ENCODE data around the gene OSBPL6. TPM values are rescaled to one million over a fixed set of nuclear protein-coding genes. Genes with fewer than 3 reads are reported as not detected.

The OSBPL6 gene
- total RNA-seq, 1 donor from 2014 or later: 6.4 TPM

- H3K36me3 ChIP-seq: peaks cover 17% of the 10 kb centered on the region
- intact Hi-C loops (cut with micrococcal nuclease): no loop called here
- H3K9me3 ChIP-seq (replicated peaks): no peaks in the 10 kb centered on the region
- H3K4me3 ChIP-seq: no peak overlapping the region
- TF ChIP-seq, protein P1, sequence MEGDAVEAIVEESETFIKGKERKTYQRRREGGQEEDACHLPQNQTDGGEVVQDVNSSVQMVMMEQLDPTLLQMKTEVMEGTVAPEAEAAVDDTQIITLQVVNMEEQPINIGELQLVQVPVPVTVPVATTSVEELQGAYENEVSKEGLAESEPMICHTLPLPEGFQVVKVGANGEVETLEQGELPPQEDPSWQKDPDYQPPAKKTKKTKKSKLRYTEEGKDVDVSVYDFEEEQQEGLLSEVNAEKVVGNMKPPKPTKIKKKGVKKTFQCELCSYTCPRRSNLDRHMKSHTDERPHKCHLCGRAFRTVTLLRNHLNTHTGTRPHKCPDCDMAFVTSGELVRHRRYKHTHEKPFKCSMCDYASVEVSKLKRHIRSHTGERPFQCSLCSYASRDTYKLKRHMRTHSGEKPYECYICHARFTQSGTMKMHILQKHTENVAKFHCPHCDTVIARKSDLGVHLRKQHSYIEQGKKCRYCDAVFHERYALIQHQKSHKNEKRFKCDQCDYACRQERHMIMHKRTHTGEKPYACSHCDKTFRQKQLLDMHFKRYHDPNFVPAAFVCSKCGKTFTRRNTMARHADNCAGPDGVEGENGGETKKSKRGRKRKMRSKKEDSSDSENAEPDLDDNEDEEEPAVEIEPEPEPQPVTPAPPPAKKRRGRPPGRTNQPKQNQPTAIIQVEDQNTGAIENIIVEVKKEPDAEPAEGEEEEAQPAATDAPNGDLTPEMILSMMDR (IDR thresholded peaks at IDR 0.05; ENCODE audit: borderline replicate concordance): no peak
- no peaks in the 10 kb centered on the region for H3K4me1 ChIP-seq
- H3K27ac ChIP-seq (replicated peaks): no peak overlapping the region
- no peak for DNase-seq
- H3K27me3 ChIP-seq (ENCODE audit: low read depth): no peaks in the 10 kb centered on the region
Measured at GRCh38 chr2:178379162-178380004, 185.1 kb downstream of the OSBPL6 start.

GRCh38 chr2:178380763-178381162 lies 186.5 kb downstream of the OSBPL6 start:
- TF ChIP-seq, protein P1 (IDR thresholded peaks at IDR 0.05; ENCODE audit: borderline replicate concordance): no peak
- Histone ChIP-seq H3K27me3 (ENCODE audit: low read depth) (no peaks in the 10 kb centered on the region), H3K27ac (replicated peaks) (no peak overlapping the region), H3K9me3 (replicated peaks) (no peaks in the 10 kb centered on the region), H3K36me3 (peaks cover 15% of the 10 kb centered on the region), H3K4me1 (no peaks in the 10 kb centered on the region), H3K4me3 (no peak overlapping the region)
- intact Hi-C loops (cut with micrococcal nuclease): no loop called here
- no peak for DNase-seq

DNA sequence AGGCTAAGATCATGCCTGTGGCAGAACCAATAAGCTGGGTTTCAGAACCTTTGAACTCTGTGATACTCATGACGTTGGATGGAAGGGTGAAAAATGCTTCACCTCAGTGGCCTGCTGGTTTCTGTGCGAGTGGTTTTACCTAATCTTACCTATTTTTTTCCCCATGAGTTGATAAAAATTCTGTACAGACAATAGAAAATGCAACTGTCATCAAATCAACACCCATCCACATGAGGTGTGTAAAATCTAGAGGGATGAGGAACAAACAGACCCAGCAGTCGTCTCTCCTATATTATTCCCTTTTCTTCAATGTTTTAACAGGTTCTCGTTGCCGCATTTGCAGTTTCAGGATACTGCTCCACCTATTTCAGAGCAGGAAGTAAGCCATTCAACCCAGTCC lies 189.4 kb downstream of the OSBPL6 start:
- Histone ChIP-seq H3K4me3 (no peak overlapping the region), H3K4me1 (no peaks in the 10 kb centered on the region), H3K36me3 (peaks cover 12% of the 10 kb centered on the region), H3K27ac (replicated peaks) (no peak overlapping the region), H3K9me3 (replicated peaks) (no peaks in the 10 kb centered on the region), H3K27me3 (ENCODE audit: low read depth) (no peaks in the 10 kb centered on the region)
- intact Hi-C loops (cut with micrococcal nuclease): no loop called here
- no peak for DNase-seq
- TF ChIP-seq, protein P1 (IDR thresholded peaks at IDR 0.05; ENCODE audit: borderline replicate concordance): no peak

DNA sequence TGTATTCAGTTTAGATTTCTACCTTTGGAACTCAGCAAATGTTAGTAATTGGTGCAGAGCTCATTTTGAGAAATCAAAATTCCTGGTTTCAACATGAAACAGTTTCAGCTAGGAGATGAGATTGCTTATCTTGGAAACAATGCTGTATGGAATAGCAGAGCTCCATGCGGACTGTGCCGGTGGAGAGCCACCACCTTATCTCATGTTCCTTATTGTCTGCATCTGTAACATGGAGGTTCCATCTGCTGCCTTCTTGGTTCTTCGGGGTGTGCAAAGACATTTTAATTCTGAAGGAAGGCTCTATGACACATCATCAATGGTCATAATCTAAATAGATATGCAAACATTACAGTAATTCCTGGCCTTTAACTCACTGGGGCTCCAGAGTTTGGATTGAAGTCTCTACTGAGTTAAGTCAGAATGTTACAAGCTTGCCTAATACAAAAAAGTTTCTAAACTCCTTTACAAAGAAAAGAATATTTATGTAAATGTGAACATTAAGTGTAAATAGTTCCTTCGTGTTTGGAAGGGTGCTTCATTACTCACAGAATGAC lies 191.4 kb downstream of the OSBPL6 start:
- Histone ChIP-seq H3K4me1 (no peaks in the 10 kb centered on the region), H3K36me3 (peaks cover 12% of the 10 kb centered on the region), H3K27ac (replicated peaks) (no peak overlapping the region), H3K27me3 (ENCODE audit: low read depth) (no peaks in the 10 kb centered on the region), H3K4me3 (no peak overlapping the region), H3K9me3 (replicated peaks) (no peaks in the 10 kb centered on the region)
- TF ChIP-seq, protein P1 (IDR thresholded peaks at IDR 0.05; ENCODE audit: borderline replicate concordance): no peak
- no peak for DNase-seq
- intact Hi-C loops (cut with micrococcal nuclease): no loop called here

DNA sequence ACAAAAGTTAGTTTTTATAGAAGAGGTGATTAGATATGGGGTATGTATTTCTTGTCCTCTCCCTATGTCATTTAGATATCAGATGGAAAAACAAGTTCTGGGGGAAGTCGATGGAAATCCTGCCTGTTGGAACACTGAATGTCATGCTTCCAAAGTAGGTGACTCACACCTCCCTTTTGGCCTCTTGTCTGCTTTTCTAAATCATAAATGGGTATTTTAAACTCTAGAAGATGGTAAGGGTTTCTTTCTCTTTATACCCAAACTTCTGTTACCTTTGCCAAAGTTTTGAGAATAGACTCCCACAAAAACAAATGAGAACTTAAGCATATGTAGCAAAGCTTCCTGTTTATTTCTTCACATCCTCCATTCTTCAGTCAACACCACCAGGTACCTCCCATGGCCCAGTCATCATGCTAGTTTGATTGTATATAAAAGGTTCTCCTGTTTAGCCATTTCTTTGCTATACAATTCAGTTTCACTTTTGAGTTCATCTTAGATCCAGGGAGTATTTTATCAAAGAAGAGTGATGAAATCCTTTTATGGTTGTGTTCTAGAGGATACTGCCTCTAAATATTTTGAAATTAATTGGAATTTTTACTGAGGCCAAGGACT lies 192.8 kb downstream of the OSBPL6 start:
- no peak for DNase-seq
- H3K4me3 ChIP-seq: no peak overlapping the region
- no peaks in the 10 kb centered on the region for H3K27me3 ChIP-seq (ENCODE audit: low read depth)
- H3K4me1 ChIP-seq: no peaks in the 10 kb centered on the region
- intact Hi-C loops (cut with micrococcal nuclease): no loop called here
- H3K9me3 ChIP-seq (replicated peaks): no peaks in the 10 kb centered on the region
- TF ChIP-seq, protein P1 (IDR thresholded peaks at IDR 0.05; ENCODE audit: borderline replicate concordance): no peak
- H3K36me3 ChIP-seq: peaks cover 12% of the 10 kb centered on the region
- no peak overlapping the region for H3K27ac ChIP-seq (replicated peaks)
